NOMO-1 treated with dmso at 0.1 percent for 144 hours (cell line): Measurements from ENCODE around the gene BET1L.
"Not testable (repeated sequence)": the region's sequence is repeated elsewhere in the genome, so short reads cannot be mapped to it uniquely, and the experiment has no call there.

Experiments
- DNase-seq: peaks from one replicate; lab custom pipeline; 2025; ENCODE audit not compliant: unreplicated experiment; lab: John Stamatoyannopoulos, UW

The BET1L gene

GRCh38 chr11:230431-230830 lies 23.2 kb upstream of the BET1L start:
- no peak for DNase-seq

- no peak for DNase-seq
Observed at GRCh38 chr11:227824-228379, 20.7 kb upstream of the BET1L start.

GRCh38 chr11:225734-226453 lies 18.7 kb upstream of the BET1L start:
- no peak for DNase-seq

- DNase-seq: no peak
Observed at GRCh38 chr11:224424-224823, 17.2 kb upstream of the BET1L start.

GRCh38 chr11:223884-224283 lies 16.7 kb upstream of the BET1L start:
- no peak for DNase-seq

- DNase-seq: no peak
Observed at GRCh38 chr11:223026-223789, 16.0 kb upstream of the BET1L start.

- no peak for DNase-seq
Observed at GRCh38 chr11:221998-222789, 15.0 kb upstream of the BET1L start.

GRCh38 chr11:221539-221938 lies 14.3 kb upstream of the BET1L start:
- no peak for DNase-seq

- not testable (repeated sequence) for DNase-seq
Observed at GRCh38 chr11:220641-221215, 13.5 kb upstream of the BET1L start.

- DNase-seq: no peak
Observed at GRCh38 chr11:218815-219593, 11.8 kb upstream of the BET1L start.

- DNase-seq: no peak
Observed at GRCh38 chr11:217704-218103, 10.5 kb upstream of the BET1L start.

- DNase-seq: no peak
Observed at GRCh38 chr11:216081-216974, 9.1 kb upstream of the BET1L start.

- DNase-seq: no peak
Observed at GRCh38 chr11:215581-216037, 8.4 kb upstream of the BET1L start.

- no peak for DNase-seq
Observed at GRCh38 chr11:214083-214482, 6.9 kb upstream of the BET1L start.

GRCh38 chr11:213111-213510 lies 5.9 kb upstream of the BET1L start:
- no peak for DNase-seq

GRCh38 chr11:212150-213100 lies 5.2 kb upstream of the BET1L start:
- no peak for DNase-seq

- DNase-seq: no peak
Observed at GRCh38 chr11:211741-212140, 4.5 kb upstream of the BET1L start.

- DNase-seq: no peak
Observed at GRCh38 chr11:211295-211694, 4.1 kb upstream of the BET1L start.
